ENCODE data around the gene PKNOX1.
A peak's percentile ranks its signal among the peaks of the same experiment; 100 is the strongest.
"Not testable (repeated sequence)": the region's sequence is repeated elsewhere in the genome, so short reads cannot be mapped to it uniquely, and the experiment has no call there.

Gene PKNOX1

DNA sequence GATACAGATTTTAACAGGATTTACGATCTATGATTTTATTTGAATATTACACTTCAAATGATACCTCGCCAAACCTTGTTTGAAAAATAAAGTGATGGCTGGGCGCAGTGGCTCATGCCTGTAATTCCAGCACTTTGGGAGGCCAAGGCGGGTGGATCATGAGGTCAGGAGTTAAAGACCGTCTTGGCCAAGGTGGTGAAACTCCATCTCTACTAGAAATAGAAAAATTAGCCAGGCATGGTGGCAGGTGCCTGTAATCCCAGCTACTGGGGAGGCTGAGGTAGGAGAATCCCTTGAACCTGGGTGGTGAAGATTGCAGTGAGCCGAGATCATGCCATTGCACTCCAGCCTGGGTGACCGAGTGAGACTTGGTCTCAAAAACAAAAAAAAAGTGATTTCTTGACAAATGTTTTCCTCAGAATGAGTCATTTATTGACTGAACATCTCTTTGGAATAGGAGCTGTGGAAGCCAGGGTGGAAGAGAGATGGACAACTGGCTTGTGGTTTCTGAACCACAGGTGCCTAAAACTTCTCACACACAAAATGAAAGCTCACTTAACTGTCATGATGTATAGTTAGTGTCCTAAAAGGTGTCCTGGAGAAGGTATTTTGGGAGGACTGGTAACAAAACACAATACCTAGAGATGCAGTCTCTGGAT is 11.9 kb downstream of the PKNOX1 start:
- Histone ChIP-seq H3K9me3 (ENCODE audit: insufficient read depth, low read depth, low read length) (no peaks in the 10 kb centered on the region), H3K9ac (ENCODE audit: low read depth, low read length, poor library complexity, severe bottlenecking) (no peak overlapping the region), H3K4me1 (ENCODE audit: insufficient read depth, low read length, poor library complexity, severe bottlenecking) (peaks cover 46% of the 10 kb centered on the region)

DNA sequence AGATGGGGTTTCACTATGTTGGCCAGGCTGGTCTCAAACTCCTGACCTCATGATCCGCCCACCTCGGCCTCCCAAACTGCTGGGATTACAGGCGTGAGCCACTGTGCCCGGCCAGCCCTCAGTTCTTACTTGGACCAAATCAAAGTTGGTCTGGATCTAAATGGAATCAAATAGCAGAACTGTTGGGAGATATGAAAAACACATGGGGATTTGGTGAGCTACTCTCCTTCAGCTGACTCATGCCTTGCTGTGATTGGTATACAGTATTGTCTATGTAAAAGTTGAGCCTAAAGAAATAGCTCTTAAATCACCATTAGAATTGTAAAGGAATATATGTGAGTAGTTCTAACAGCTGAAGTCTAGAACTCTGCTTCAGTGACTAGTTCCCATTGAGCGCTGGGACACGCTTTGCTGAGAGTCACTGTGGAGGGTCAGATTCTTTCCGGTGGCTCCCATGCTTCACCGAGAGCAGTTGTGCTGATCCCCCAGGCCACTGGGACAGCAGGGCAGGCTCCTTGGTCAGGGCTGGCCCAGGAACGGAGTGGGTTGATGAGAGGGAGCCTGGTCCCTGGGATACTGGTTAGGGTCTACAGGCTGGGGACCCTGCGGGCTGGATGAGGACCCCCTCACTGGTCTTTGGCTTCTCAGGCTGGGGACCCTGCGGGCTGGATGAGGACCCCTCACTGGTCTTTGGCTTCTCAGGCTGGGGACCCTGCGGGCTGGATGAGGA is 14.0 kb downstream of the PKNOX1 start:
- peaks cover 40% of the 10 kb centered on the region for H3K4me1 ChIP-seq (ENCODE audit: insufficient read depth, low read length, poor library complexity, severe bottlenecking)
- H3K27me3 ChIP-seq (ENCODE audit: insufficient read depth, low read length, poor library complexity, severe bottlenecking): no peaks in the 10 kb centered on the region
- H3K9me3 ChIP-seq (ENCODE audit: insufficient read depth, low read depth, low read length): no peaks in the 10 kb centered on the region
- no peak overlapping the region for H3K9ac ChIP-seq (ENCODE audit: low read depth, low read length, poor library complexity, severe bottlenecking)
- H3K4me2 ChIP-seq (ENCODE audit: low read depth, low read length, poor library complexity, severe bottlenecking): no peak overlapping the region
- H3K36me3 ChIP-seq (ENCODE audit: insufficient read depth, low read length): no peaks in the 10 kb centered on the region; the same call in 1 of the 2 replicates
- no peak for TF ChIP-seq EZH2phosphoT487 (IDR thresholded peaks at IDR 0.05; ENCODE audit: borderline replicate concordance)
- TF ChIP-seq, protein P1, sequence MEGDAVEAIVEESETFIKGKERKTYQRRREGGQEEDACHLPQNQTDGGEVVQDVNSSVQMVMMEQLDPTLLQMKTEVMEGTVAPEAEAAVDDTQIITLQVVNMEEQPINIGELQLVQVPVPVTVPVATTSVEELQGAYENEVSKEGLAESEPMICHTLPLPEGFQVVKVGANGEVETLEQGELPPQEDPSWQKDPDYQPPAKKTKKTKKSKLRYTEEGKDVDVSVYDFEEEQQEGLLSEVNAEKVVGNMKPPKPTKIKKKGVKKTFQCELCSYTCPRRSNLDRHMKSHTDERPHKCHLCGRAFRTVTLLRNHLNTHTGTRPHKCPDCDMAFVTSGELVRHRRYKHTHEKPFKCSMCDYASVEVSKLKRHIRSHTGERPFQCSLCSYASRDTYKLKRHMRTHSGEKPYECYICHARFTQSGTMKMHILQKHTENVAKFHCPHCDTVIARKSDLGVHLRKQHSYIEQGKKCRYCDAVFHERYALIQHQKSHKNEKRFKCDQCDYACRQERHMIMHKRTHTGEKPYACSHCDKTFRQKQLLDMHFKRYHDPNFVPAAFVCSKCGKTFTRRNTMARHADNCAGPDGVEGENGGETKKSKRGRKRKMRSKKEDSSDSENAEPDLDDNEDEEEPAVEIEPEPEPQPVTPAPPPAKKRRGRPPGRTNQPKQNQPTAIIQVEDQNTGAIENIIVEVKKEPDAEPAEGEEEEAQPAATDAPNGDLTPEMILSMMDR (conservative IDR thresholded peaks at IDR 0.05; ENCODE audit: low read length): no peak
- peaks cover 2% of the 10 kb centered on the region for H4K20me1 ChIP-seq (ENCODE audit: insufficient read depth, low read length, poor library complexity, severe bottlenecking)
- no peaks in the 10 kb centered on the region for H3F3A ChIP-seq (ENCODE audit: low read depth)
- H3K9me2 ChIP-seq (replicated peaks; ENCODE audit: low read depth, low read length): no peaks in the 10 kb centered on the region
- H3K79me2 ChIP-seq (ENCODE audit: insufficient read depth, low read length): peaks cover 59% of the 10 kb centered on the region
- no peak overlapping the region for H2AFZ ChIP-seq (ENCODE audit: low read length)
- H3K4me3 ChIP-seq (ENCODE audit: low read length, poor library complexity, severe bottlenecking): no peak overlapping the region

More for the DNA sequence above, 11.9 kb downstream of the PKNOX1 start:
- TF ChIP-seq, protein P1 (conservative IDR thresholded peaks at IDR 0.05; ENCODE audit: low read length): no peak
- TF ChIP-seq EZH2phosphoT487 (IDR thresholded peaks at IDR 0.05; ENCODE audit: borderline replicate concordance): no peak
- H4K20me1 ChIP-seq (ENCODE audit: insufficient read depth, low read length, poor library complexity, severe bottlenecking): peaks cover 4% of the 10 kb centered on the region
- H2AFZ ChIP-seq (ENCODE audit: low read length): no peak overlapping the region
- no peak overlapping the region for H3K4me2 ChIP-seq (ENCODE audit: low read depth, low read length, poor library complexity, severe bottlenecking)
- no peak overlapping the region for H3K4me3 ChIP-seq (ENCODE audit: low read length, poor library complexity, severe bottlenecking)
- no peaks in the 10 kb centered on the region for H3K27me3 ChIP-seq (ENCODE audit: insufficient read depth, low read length, poor library complexity, severe bottlenecking)
- no peaks in the 10 kb centered on the region for H3K9me2 ChIP-seq (replicated peaks; ENCODE audit: low read depth, low read length)
- no peaks in the 10 kb centered on the region for H3K36me3 ChIP-seq (ENCODE audit: insufficient read depth, low read length)
- H3K79me2 ChIP-seq (ENCODE audit: insufficient read depth, low read length): peaks cover 59% of the 10 kb centered on the region
- H3F3A ChIP-seq (ENCODE audit: low read depth): no peaks in the 10 kb centered on the region

DNA sequence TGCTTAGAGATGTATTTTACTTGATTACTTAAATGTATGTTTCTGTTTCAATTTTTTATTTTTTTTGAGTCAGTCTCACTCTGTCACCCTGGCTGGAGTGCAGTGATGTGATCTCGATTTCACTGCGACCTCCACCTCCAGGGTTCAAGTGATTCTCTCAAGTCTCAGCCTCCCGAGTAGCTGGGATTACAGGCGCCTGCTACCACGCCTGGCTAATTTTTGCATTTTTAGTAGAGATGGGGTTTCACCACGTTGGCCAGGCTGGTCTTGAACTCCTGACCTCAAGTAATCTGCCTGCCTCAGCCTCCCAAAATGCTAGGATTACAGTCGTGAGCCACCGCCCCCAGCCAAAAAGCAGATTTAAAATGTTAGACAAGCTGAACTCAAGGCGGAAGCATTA is 15.0 kb downstream of the PKNOX1 start:
- not testable (repeated sequence) for H3K9me2 ChIP-seq (replicated peaks; ENCODE audit: low read depth, low read length); H3F3A ChIP-seq (ENCODE audit: low read depth); H2AFZ ChIP-seq (ENCODE audit: low read length); H3K9me3 ChIP-seq (ENCODE audit: insufficient read depth, low read depth, low read length); H3K27me3 ChIP-seq (ENCODE audit: insufficient read depth, low read length, poor library complexity, severe bottlenecking); H3K36me3 ChIP-seq (ENCODE audit: insufficient read depth, low read length); H4K20me1 ChIP-seq (ENCODE audit: insufficient read depth, low read length, poor library complexity, severe bottlenecking); H3K4me3 ChIP-seq (ENCODE audit: low read length, poor library complexity, severe bottlenecking)
- H3K4me1 ChIP-seq (ENCODE audit: insufficient read depth, low read length, poor library complexity, severe bottlenecking): peaks cover 34% of the 10 kb centered on the region
- peaks cover 49% of the 10 kb centered on the region for H3K79me2 ChIP-seq (ENCODE audit: insufficient read depth, low read length)
- peak overlapping the region; percentile 53 for H3K9ac ChIP-seq (ENCODE audit: low read depth, low read length, poor library complexity, severe bottlenecking)
- H3K4me2 ChIP-seq (ENCODE audit: low read depth, low read length, poor library complexity, severe bottlenecking): peak overlapping the region; percentile 58
